GM12865 (cell line): ENCODE measurements around the gene STX1A.
"Not testable (repeated sequence)": the region's sequence is repeated elsewhere in the genome, so short reads cannot be mapped to it uniquely, and the experiment has no call there.

Source experiments
- DNase-seq: peaks from one replicate; pipeline ENCODE4 v3.0.0; 2010; ENCODE audit warnings: low read depth
- H3K4me3 ChIP-seq: 2 replicates; pipeline ENCODE4 v1.5.1; 2011; ENCODE audit warnings: mild to moderate bottlenecking, low read depth, low read length, control low read depth
- TF ChIP-seq, protein P1 (sequence below): IDR thresholded peaks from 2 replicates; pipeline ENCODE4 v1.5.1; 2011; ENCODE audit warnings: low read length, control low read depth, low read depth, inconsistent platforms; ENCODE audit not compliant: insufficient read depth; ENCODE audit errors: missing control alignments

Gene STX1A

DNA sequence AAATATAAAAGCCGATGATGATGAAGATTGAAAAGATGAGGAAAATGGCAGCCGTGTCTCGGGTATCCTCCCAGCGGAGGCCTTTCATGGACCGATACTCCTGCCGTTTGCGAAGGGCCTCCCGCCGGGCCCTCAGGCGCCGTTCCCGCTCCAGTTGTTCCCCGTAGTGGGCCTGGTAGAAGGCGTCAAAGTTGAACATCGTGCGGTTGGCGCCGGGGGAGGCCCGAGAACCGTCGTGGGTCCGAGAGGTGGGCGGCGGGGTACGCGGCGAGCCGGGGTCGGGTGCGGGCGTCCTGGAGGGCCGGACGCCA lies 36.8 kb downstream of the STX1A start:
- TF ChIP-seq, protein P1, sequence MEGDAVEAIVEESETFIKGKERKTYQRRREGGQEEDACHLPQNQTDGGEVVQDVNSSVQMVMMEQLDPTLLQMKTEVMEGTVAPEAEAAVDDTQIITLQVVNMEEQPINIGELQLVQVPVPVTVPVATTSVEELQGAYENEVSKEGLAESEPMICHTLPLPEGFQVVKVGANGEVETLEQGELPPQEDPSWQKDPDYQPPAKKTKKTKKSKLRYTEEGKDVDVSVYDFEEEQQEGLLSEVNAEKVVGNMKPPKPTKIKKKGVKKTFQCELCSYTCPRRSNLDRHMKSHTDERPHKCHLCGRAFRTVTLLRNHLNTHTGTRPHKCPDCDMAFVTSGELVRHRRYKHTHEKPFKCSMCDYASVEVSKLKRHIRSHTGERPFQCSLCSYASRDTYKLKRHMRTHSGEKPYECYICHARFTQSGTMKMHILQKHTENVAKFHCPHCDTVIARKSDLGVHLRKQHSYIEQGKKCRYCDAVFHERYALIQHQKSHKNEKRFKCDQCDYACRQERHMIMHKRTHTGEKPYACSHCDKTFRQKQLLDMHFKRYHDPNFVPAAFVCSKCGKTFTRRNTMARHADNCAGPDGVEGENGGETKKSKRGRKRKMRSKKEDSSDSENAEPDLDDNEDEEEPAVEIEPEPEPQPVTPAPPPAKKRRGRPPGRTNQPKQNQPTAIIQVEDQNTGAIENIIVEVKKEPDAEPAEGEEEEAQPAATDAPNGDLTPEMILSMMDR, result no peak
- DNase-seq, result no peak
- peak overlapping the region; percentile 67 for H3K4me3 ChIP-seq

DNA sequence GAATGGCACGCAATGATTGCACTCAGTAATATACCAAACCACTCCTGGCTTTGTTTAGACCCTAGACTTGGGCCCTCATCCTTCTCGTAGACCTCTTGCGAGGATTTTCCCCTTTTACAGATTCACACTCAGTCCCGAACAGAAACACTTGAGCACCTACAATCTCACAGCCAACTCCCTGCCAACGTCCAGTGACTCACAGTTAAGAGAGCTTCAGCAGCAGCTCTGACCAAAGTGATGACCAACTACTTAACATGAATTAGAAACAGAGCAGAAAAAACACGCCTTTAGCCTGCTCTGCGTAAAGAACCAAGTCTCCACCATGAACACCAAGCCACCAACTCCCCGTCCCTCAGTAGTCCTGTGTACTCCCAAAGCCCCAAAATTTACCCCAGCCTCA lies 38.4 kb downstream of the STX1A start:
- TF ChIP-seq, protein P1, result no peak
- H3K4me3 ChIP-seq, result no peak overlapping the region
- no peak for DNase-seq

DNA sequence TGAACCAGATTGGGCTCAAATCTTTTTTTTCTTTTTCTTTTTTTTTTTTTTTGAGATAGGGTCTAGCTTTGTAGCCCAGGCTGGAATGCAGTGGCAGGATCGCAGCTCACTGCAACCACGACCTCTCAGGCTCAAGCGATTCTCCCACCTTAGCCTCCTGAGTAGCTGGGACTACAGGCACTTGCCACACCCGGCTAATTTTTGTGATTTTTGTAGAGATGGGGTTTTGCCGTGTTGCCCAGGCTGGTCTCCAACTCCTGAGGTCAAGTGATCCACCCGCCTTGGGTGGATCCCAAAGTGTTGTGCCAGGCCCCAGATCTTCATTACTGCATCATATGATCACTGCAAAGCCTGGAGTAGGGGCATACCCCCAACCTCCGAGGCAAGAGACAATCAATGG lies 39.0 kb downstream of the STX1A start:
- no peak overlapping the region for H3K4me3 ChIP-seq
- TF ChIP-seq, protein P1, result no peak
- DNase-seq, result no peak

DNA sequence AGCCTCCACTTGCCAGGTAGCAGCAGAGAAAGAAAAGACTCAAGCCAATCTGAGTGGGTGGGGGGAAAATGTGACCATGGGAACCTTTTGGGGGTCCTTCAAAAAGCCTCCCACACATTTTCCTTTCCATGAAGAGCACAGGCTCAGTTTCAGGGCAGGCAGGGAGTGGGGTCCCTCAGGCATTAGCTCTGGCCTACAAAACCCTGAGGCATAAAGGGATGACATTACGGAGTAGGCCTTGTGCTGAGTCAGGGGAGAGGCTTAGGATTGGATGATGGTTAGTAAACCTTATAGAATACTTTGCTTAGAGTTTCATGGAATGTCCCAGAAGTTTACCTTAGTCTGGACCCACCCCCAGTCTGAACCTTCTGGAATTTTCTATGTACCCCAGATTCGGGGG lies 39.8 kb downstream of the STX1A start:
- TF ChIP-seq, protein P1, result no peak

DNA sequence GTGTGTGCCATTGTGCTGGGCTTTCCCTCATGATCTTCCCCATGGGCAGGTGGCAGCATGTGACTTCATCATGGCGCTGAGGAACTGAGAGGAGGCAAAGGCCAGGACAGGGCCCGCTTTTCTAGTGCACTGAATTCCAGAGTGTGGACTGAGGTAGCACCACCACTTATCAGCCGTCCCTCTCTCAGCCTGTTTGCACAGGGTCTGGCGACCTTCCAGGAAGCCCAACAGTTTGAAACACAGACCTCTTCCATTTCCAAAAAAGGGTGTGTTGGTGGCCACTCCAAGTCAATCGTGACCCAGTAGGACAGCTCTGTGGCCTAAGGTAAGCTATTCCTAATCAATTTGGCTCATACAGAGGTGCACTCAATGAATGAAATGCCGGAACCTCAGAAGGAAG lies 40.6 kb downstream of the STX1A start:
- no peak for DNase-seq
- H3K4me3 ChIP-seq, result no peak overlapping the region

More for the DNA sequence above, 39.8 kb downstream of the STX1A start:
- DNase-seq, result no peak
- no peak overlapping the region for H3K4me3 ChIP-seq

DNA sequence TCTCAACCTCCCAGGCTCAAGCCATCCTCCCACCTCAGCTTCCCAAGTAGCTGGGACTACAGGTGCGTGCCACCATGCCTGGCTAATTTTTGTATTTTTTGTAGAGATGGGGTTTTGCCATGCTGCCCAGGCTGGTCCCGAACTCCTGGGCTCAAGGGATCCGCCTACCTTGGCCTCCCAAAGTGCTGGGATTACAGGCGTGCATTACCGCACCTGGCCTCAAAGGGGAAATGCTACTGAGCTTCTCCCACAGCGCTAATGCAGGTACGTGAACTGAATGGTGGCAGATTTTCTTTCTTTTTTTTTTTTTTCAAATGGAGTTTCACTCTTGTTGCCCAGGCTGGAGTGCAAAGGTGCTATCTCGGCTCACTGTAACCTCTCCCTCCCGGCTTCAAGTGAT lies 43.4 kb downstream of the STX1A start:
- DNase-seq, H3K4me3 ChIP-seq: not testable (repeated sequence)

More for the DNA sequence above, 40.6 kb downstream of the STX1A start:
- TF ChIP-seq, protein P1, result no peak

DNA sequence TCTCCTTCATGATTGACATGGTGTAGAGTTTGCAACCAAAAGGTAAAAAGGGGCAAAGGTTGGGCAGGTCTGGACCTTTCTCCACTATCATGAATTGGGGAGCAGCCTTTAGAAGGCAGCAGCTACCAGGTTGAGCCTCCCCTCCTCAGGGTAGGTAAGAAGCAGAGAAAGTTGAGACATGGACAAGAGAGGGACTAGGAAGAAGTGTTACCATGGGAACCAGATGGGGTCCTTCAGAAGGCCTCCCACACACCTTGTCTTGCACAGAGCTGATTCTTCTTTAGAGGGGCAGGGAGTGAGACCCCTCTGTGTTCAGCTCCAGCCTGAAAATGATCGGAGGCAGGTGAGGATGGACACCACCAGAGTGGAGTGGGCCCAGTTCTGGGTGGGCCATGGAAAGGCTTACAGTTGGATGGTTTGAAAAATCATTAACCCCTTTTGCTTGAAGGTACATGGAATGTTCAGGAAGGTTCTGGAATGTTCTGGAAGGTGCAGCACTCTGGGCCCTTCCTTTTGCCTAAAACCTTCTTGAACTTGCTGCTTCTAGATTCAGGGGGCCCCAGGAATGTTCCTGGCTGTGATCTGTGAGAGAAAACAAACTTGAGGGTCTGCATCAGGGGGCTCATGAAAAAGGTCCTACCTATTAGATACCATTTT lies 44.9 kb downstream of the STX1A start:
- TF ChIP-seq, protein P1, result no peak
- no peak overlapping the region for H3K4me3 ChIP-seq
- DNase-seq, result no peak
